ENCODE data around the gene KCNN3. TPM values are rescaled to one million over a fixed set of nuclear protein-coding genes. Genes with fewer than 3 reads are reported as not detected.

The KCNN3 gene
- total RNA-seq (1 to 10 TPM; 3.2 to 4.9 TPM), polyA plus RNA-seq (under 1 TPM; 0.47 to 0.55 TPM)
- long read RNA-seq, donor 1, full-length matches to known transcripts = 1 of 1 reads
- long read RNA-seq, donor 1, partial matches to known transcripts = 0 of 1 reads
- long read RNA-seq, donor 1, other reads (novel, unspliced or antisense) = 0 of 1 reads
- long read RNA-seq, donor 2 = 0 reads
- long read RNA-seq, donor 3, full-length matches to known transcripts = 1 of 1 reads
- long read RNA-seq, donor 3, partial matches to known transcripts = 0 of 1 reads
- long read RNA-seq, donor 3, other reads (novel, unspliced or antisense) = 0 of 1 reads
- long read RNA-seq, donor 4 = 0 reads
- long read RNA-seq, donor 5 = 0 reads

DNA sequence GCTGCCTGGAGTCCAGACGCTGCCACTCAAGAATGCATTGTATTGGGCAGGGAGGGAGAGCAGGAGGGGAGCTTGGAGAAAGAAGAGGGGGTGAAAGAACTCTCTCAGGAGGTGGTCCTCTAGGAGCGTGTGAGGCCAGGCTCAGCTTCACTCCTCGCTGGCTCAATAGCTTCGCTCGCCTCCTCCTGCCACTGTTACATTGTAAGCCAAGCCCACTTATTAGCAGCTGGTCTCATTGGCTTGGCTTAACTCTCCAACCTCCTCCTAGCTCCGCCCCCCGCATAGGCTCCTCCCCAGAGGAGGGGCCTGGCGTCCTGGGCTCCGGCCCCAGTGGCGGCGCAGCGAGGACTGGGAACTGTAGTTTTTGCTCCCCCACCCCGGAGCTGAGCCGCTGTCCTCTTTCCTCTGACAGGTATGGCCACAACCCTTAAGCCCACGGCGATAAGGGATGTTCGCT, at the start of gene KCNN3:
KCNN3 (minus strand) TSS at position 167 of the 457 bp plus-strand sequence. CDS start 317 bp downstream, outside the sequence.
- 2% methylated on average over 17 of the region's 17 CpGs for whole genome bisulfite sequencing, 2 donors
- peaks cover 4 to 43% (median 20%) of the 10 kb centered on the region in 5 donors for H3K4me1 ChIP-seq (ENCODE audit: control insufficient read depth in 5 of 5, insufficient read depth in 5 of 5, low read length in 5 of 5)
- no peak within 1 kb of the TSS for H3K4me3 ChIP-seq
- H3K9ac ChIP-seq (ENCODE audit: insufficient read depth in 1 of 2, low read length in 2 of 2) = no peak within 1 kb of the TSS
- peak; percentile 94 to 96 (median 95) for DNase-seq
- no peaks in the 10 kb centered on the region for H3K9me3 ChIP-seq (ENCODE audit: control insufficient read depth in 4 of 4, insufficient read depth in 3 of 4, low read length in 3 of 4)
- peaks cover 0 to 27% (median 11%) of the 10 kb centered on the region in 3 donors for H3K27me3 ChIP-seq (ENCODE audit: control insufficient read depth in 3 of 3, insufficient read depth in 3 of 3, low read length in 2 of 3)
- no peaks in the 10 kb centered on the region for H3K36me3 ChIP-seq (ENCODE audit: control insufficient read depth in 4 of 4, insufficient read depth in 4 of 4, low read length in 4 of 4)
- TF ChIP-seq, protein P1, sequence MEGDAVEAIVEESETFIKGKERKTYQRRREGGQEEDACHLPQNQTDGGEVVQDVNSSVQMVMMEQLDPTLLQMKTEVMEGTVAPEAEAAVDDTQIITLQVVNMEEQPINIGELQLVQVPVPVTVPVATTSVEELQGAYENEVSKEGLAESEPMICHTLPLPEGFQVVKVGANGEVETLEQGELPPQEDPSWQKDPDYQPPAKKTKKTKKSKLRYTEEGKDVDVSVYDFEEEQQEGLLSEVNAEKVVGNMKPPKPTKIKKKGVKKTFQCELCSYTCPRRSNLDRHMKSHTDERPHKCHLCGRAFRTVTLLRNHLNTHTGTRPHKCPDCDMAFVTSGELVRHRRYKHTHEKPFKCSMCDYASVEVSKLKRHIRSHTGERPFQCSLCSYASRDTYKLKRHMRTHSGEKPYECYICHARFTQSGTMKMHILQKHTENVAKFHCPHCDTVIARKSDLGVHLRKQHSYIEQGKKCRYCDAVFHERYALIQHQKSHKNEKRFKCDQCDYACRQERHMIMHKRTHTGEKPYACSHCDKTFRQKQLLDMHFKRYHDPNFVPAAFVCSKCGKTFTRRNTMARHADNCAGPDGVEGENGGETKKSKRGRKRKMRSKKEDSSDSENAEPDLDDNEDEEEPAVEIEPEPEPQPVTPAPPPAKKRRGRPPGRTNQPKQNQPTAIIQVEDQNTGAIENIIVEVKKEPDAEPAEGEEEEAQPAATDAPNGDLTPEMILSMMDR (IDR thresholded peaks at IDR 0.05; ENCODE audit: control extremely low read depth, extremely low read depth) = no peak
- H3K27ac ChIP-seq (ENCODE audit: low read depth in 1 of 2, low read length in 1 of 2) = peak within 1 kb of the TSS in 1 of 2 donors; percentile 32
- peak; percentile 95 for ATAC-seq (ENCODE audit: insufficient read depth, low FRiP score)

DNA sequence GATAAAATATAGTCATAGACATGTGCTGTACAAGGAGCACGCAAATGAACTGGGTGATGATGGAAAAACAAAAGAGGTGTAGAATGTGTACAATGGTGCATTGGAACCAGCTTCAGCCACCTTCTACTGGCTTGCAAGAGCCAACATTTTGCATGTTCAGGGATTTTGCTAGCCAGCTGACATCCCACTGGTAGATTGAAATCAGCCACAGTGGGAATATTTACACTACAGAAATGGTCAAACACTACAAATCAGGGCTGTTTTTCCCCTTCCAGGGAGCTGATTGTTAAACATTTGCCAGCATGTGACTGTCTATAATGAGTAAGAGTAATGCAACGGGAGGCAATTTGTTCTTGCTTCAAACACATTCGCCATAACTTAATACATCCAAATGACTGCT, 43.2 kb upstream of the KCNN3 start:
- Histone ChIP-seq H3K4me1 (ENCODE audit: control insufficient read depth in 5 of 5, insufficient read depth in 5 of 5, low read length in 5 of 5) (peaks cover 0 to 6% (median 0%) of the 10 kb centered on the region in 5 donors), H3K27me3 (ENCODE audit: control insufficient read depth in 3 of 3, insufficient read depth in 3 of 3, low read length in 2 of 3) (no peaks in the 10 kb centered on the region), H3K27ac (ENCODE audit: low read depth in 1 of 2, low read length in 1 of 2) (no peak overlapping the region), H3K36me3 (ENCODE audit: control insufficient read depth in 4 of 4, insufficient read depth in 4 of 4, low read length in 4 of 4) (peaks cover 0 to 3% (median 0%) of the 10 kb centered on the region in 4 donors), H3K9me3 (ENCODE audit: control insufficient read depth in 4 of 4, insufficient read depth in 3 of 4, low read length in 3 of 4) (no peaks in the 10 kb centered on the region), H3K9ac (ENCODE audit: insufficient read depth in 1 of 2, low read length in 2 of 2) (no peak overlapping the region), H3K4me3 (no peak overlapping the region)
- no peak for DNase-seq
- no peak for ATAC-seq (ENCODE audit: insufficient read depth, low FRiP score)
- TF ChIP-seq, protein P1 (IDR thresholded peaks at IDR 0.05; ENCODE audit: control extremely low read depth, extremely low read depth) = no peak
- 88 to 91% methylated on average over 3 of the region's 3 CpGs for WGBS, 2 donors

DNA sequence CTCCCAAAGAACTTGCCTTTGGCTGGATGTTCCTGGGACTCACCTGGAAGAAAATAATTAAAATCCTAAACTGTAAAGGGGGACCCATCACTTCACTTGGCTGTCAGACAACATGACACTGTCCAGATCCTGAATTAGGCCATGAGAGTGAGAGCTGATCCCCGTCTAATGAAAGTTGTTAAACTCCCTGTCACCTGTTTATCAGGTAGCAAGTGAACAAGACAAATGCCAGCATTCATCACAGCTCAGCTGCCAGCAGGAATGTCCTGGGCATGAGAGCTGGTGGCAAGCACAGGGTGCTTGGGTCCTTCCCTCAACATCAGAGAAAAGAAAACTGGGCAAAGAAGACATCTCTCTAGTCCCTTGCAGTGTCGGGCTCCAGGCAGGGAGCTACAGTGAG, 42.7 kb upstream of the KCNN3 start:
- H3K36me3 ChIP-seq (ENCODE audit: control insufficient read depth in 4 of 4, insufficient read depth in 4 of 4, low read length in 4 of 4) = peaks cover 0 to 3% (median 0%) of the 10 kb centered on the region in 4 donors
- H3K27ac ChIP-seq (ENCODE audit: low read depth in 1 of 2, low read length in 1 of 2) = no peak overlapping the region
- ATAC-seq (ENCODE audit: insufficient read depth, low FRiP score) = no peak
- no peaks in the 10 kb centered on the region for H3K9me3 ChIP-seq (ENCODE audit: control insufficient read depth in 4 of 4, insufficient read depth in 3 of 4, low read length in 3 of 4)
- no peak overlapping the region for H3K9ac ChIP-seq (ENCODE audit: insufficient read depth in 1 of 2, low read length in 2 of 2)
- H3K4me3 ChIP-seq = no peak overlapping the region
- TF ChIP-seq, protein P1 (IDR thresholded peaks at IDR 0.05; ENCODE audit: control extremely low read depth, extremely low read depth) = no peak
- H3K27me3 ChIP-seq (ENCODE audit: control insufficient read depth in 3 of 3, insufficient read depth in 3 of 3, low read length in 2 of 3) = no peaks in the 10 kb centered on the region
- no peak for DNase-seq
- H3K4me1 ChIP-seq (ENCODE audit: control insufficient read depth in 5 of 5, insufficient read depth in 5 of 5, low read length in 5 of 5) = peaks cover 0 to 6% (median 0%) of the 10 kb centered on the region in 5 donors
- 92% methylated on average over 2 of the region's 2 CpGs for WGBS, 2 donors

All from lung (tissue), 16 donors.